OCI-LY1 (cell line): ENCODE data around the gene PBRM1.

Experiments used
- CTCF ChIP-seq: fragments of 200-600 bp; sonication (generic), shearing (Covaris generic); IDR thresholded peaks from 2 replicates; pipeline ENCODE4 v1.5.1; 2017; ENCODE audit warnings: mild to moderate bottlenecking, antibody characterized with exemption, low read length, moderate library complexity, mixed read lengths
- EZH2 ChIP-seq: fragments of 200-600 bp; sonication (generic), shearing (Covaris generic); IDR thresholded peaks from 2 replicates; pipeline ENCODE4 v1.8.0; 2017; ENCODE audit warnings: borderline replicate concordance, mixed run types, mild to moderate bottlenecking, antibody characterized with exemption, low read length, moderate library complexity, mixed read lengths

GRCh38 chr3:52670621-52671521 is 14.8 kb downstream of the PBRM1 start:
- TF ChIP-seq CTCF (no peak), EZH2 (no peak)
